NCI-H1105 (cell line): ENCODE data around the gene NUP214.
"Not testable (repeated sequence)": the region's sequence is repeated elsewhere in the genome, so short reads cannot be mapped to it uniquely, and the experiment has no call there.

Experiments used
- DNase-seq: peaks from one replicate; lab custom pipeline; 2025; lab: John Stamatoyannopoulos, UW

The NUP214 gene

DNA sequence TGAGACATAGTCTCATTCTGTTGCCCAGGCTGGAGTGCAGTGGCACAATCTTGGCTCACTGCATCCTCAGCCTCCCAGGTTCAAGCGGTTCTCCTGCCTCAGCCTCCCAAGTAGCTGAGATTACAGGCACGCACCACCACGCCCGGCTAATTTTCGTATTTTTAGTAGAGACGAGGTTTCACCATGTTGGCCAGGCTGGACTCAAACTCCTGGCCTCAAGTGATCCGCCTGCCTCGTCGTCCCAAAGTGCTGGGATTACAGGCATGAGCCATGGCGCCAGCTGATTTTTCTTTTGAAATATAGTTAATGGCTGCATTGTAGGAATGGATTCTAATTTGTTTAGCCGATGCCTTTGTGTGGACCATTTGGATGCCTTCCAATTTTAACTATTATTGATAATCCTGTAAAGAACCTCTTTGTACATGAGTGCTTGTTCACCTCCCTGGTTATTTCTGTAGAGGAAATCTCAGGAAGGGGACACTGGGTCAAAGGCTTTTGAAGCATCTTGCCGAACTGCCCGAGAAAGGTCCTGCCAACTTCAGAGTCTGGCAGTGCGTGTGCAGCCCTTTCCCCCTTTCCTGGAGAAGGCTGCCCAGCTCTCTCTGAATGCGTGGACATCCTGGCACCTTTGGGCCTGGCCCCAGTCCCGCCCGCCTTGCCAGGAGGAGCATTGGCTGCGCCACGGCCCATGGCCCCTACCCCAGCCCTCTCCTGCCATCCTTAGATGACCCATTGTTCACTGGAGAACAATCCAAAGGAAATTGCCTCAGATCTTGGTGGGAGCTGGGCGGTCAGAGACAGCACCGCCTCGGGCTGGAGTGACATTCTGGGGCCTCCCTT, 8.9 kb upstream of the NUP214 start:
- DNase-seq, result no peak

DNA sequence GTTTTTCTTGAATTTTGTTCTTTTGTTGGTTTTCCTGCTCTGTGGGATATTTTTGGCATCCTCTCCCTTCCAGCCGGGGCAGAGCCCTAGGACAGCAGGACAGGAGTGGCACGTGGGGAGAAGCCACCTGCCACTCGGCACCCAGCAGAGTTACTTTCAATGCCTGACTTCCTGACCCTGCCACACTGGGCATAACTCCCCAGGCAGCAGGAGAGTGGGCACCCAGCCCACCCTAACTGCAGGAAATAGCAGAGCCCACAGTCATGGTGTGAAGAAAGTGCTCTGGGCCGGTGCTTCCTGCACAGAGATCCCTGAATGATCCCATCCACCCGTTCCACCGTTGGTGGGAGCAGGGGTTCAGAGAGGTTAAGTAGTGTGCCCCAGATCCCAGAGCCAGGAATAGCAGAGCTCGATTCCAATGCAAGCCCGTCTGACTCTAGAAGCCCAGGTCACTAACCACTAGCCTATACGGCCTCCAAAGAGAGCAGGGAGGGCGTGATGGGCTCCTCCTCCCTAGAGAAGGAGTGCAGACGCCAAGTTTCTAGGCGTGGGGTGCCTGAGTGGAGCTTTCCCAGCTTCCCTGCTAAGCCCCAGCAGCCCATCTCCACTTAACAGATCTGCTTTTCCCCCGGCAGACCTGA, 8.1 kb upstream of the NUP214 start:
- no peak for DNase-seq

DNA sequence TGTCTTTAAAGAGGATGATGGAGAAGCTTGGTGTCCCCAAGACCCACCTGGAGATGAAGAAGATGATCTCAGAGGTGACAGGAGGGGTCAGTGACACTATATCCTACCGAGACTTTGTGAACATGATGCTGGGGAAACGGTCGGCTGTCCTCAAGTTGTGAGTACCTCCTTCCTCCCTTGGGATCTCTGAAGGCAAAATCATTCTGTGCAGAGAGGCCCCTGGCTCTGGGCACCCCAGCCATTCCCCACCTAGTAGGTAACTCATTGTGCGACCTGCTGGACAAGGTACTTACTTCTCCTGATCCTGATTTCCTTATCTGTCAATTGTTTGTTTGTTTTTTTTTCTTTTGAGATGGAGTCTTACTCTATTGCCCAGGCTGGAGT, 7.6 kb upstream of the NUP214 start:
- DNase-seq, result no peak

DNA sequence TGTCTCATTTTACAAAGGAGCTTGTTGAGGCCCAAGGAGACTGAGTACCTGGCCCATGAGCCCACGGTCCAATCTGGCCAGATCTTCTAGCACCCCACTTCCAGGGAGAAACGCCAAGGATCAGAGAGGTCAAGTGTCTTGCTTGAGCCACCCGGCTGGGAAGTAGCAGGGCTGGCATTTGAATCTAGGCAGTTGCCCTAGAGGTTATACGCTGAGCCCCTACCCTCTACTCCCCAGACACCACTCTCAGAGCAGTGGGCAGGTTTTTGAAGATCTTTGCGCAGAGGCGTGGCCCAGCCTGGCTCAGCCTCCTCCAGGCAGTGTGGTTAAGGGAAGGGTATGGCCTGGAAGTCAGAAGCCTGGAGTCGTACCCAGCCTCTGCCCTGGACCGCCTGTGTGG, 5.8 kb upstream of the NUP214 start:
- no peak for DNase-seq

DNA sequence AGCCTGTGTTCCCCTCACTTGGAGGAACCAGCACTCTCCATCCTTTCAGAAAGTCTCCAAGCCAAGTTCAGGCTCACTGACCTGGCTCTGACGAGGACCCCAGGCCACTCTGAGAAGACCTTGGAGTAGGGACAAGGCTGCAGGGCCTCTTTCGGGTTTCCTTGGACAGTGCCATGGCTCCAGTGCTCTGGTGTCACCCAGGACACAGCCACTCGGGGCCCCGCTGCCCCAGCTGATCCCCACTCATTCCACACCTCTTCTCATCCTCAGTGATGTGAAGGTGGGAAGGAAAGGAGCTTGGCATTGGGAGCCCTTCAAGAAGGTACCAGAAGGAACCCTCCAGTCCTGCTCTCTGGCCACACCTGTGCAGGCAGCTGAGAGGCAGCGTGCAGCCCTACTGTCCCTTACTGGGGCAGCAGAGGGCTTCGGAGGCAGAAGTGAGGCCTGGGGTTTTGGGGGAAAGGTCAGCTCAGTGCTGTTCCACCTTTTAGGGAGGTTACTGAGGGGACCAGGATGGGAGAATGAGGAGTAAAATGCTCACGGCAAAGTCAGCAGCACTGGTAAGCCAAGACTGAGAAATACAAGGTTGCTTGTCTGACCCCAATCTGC, 4.7 kb upstream of the NUP214 start:
- no peak for DNase-seq

DNA sequence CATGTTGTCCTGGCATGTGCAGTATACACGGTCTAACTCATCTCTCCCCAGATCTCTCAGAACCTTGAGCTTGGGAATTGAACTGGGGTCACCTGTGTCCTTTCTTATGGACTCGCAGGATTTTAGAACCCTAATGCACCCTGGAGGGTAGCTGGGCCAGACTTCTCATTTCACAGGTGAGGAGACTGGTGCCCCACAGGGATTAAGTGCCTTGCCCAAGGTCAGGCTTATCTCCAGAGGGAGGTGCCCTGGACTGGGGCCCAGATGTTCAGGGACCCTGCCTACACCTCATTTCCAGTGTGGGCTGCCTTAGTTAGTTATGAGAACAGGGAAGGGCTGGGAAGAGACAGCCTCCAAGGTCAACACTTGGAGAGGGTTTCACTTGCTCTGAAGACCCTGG, 4.0 kb upstream of the NUP214 start:
- DNase-seq, result no peak

DNA sequence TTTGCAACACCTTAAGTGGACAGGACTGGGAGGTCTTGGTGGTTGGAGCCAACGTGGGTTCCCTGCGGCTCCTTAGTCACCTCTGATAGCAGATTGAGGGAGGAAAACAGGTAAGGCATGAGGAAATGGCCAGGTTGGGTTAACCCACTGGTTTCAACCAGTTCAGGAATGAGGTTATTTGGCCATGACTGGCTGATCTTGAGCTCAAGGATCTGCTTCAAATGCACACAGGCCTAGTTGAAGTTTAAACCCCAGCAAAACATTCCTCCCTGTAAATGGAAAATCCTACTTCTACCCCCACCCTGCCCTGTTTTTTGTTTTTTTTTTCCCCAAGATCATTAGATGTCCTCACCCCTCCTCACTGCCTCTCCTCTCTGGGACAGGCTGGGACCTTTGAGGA, 3.2 kb upstream of the NUP214 start:
- DNase-seq, result no peak

DNA sequence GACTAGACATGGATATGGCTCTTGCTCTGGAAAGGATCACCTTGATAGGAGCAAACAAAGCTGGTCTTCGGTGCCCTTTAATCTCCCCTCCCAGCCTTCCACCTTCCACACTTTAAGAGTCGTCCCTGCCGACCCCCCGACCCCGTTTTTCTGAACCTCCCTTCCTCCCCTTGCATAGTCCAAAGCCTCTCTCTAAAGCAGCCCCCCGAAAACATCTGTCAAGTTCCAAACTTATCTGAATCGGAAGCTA, 423 bp upstream of the NUP214 start:
- no peak for DNase-seq

DNA sequence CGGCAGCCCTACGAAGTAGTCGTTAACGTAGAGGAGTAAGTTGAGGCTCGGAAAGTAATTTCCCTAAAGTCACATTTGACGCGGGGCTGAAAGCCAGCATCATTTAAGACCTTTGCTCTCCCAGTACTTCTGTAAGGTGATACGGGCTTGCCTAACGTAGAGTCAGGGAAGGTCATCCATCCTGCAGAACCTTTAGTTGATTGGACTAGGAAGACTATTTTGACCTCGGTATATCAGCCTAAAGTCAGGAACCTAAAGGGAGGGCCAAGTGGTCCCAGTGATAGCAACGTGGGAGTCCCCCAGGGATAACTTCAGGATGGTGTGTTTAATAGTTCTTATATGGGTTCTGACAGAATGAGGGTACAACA, 657 bp downstream of the NUP214 start:
- no peak for DNase-seq

DNA sequence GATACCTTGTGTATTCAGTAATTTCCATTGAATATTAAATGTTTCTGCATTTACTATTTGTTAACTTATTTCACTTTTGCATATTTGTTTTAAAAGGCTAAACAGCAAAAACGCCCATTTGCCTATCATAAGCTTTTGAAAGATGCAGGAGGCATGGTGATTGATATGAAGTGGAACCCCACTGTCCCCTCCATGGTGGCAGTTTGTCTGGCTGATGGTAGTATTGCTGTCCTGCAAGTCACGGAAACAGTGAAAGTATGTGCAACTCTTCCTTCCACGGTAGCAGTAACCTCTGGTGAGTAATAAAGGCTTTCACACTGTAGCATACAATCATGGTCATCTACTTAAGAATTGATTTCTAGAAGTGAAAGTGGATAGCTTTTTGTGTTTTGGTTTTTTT, 3.8 kb downstream of the NUP214 start:
- DNase-seq, result no peak

DNA sequence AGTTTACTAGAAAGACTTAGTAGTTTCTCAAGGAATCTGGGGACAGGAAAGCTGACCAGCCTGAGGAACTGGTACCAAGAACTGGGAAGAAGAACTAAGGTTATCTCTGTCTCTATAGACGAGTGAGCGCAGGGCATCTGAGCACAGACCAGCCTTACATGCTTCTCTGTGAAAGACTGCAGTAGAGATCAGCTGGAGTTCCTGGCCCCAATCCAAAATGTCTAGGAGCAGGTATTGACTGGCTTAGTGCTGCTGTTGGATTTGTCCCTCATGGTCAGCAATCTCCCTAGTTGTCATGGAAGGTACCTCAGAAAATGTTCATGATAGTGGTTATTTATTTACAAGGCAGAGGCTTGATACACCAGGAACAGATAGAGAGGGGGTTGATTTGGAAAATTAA, 13.3 kb downstream of the NUP214 start:
- no peak for DNase-seq

DNA sequence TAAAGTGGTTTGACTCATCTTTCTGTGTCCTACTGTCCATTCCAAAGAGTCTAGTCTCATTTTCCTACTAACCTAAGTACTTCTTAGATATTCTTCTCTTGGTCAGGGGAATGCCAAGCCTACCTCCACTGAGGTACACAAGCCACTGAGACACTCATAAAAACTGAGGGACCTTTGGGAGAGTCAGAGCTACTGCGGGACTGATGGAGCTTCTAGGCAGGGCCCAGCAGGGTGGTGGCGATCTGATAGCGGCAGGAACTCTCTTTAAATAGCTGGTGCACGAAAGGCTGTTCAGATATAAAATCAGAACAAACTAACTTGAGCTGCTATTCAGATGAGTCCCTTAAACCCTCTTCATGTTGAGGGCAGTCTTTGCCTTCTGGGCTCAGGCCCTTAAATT, 14.7 kb downstream of the NUP214 start:
- DNase-seq, result no peak

DNA sequence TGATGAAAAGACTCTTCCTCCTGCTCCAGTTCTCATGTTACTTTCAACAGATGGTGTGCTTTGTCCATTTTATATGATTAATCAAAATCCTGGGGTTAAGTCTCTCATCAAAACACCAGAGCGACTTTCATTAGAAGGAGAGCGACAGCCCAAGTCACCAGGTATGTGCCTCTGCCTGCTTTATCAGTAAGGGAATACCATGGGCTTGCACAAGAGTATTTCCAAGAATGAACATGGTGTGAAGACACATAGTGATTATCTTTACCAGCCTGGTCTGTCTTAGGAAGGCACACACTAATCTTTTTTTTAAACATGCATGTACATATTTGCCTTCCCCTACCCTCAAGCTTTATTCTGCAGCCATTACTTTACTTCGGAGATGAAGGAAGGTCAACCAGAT, 15.2 kb downstream of the NUP214 start:
- DNase-seq, result no peak

DNA sequence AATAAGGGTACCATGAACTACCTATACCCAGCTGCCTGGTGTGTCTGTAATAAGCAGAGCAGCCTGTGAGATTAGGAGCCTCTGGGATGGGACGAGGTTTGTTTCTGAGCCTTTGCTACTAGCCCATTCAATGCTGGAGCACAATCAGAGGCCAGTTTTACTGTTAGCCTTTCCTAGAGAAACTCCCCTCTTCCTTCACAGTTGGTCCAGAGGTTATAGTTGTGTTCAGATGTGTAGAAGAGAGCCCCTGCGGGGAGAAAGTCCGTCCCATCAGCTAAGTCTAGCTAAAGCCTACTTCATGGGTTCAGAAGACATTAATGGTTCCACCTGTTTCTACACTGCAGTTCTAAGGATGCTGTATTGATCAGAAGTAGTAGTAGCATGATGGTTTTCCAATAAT, 16.8 kb downstream of the NUP214 start:
- no peak for DNase-seq

DNA sequence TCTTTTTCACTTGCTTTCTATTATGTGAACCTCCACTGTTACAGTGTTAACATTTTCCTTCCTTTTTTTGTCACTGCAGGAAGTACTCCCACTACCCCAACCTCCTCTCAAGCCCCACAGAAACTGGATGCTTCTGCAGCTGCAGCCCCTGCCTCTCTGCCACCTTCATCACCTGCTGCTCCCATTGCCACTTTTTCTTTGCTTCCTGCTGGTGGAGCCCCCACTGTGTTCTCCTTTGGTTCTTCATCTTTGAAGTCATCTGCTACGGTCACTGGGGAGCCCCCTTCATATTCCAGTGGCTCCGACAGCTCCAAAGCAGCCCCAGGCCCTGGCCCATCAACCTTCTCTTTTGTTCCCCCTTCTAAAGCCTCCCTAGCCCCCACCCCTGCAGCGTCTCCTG, 18.8 kb downstream of the NUP214 start:
- DNase-seq, result no peak

DNA sequence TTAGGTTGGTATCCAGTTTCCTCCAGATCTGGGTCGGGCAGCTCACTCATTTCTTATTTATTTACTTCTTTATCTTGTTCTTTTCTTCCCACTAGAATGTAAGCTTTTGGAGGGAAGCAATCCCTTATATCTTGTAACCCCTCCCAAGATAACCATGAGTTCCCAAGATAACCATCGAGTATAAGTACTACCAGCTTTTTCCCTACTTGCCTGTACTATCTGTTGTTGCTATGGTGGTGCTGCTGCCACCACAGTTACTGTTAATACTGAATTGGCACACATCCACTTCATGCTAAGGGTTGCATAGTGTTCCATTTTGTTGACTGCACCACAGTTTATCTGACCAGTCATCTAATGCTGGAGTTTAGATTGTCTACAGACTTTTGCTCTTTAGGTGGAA, 19.9 kb downstream of the NUP214 start:
- no peak for DNase-seq

DNA sequence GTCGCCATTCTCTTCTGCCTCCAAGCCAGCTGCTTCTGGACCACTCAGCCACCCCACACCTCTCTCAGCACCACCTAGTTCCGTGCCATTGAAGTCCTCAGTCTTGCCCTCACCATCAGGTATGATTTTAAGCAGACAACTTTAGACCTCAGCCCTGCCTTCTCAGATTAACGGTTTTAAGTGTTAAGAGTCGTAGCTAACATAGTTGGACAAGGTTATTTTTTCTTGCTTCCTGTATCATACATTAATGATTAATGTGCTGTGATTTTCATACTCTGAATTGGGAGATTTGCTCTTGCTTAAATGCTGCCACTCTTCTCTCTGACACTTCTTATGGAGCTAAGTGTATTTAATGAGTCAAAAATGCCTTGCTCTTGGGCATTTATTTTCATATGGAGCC, 20.8 kb downstream of the NUP214 start:
- no peak for DNase-seq

DNA sequence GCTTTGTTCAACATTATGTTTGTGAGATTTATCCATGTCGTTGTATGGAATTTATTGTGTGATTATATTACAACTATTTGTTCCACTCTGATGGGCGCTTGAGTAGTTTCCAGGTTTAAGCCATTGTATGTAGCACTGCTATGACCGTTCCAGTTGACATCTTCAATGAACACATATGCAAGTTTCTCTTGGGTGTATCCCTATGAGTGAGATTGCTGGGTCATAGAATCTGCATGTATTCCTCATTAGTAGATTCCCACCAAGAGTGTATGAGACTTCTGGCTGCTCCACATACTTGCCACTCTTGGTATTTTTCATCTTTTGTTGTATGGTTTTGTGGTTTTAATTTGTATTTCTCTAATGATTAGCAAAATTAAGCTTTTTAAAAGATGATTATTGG, 22.9 kb downstream of the NUP214 start:
- no peak for DNase-seq

DNA sequence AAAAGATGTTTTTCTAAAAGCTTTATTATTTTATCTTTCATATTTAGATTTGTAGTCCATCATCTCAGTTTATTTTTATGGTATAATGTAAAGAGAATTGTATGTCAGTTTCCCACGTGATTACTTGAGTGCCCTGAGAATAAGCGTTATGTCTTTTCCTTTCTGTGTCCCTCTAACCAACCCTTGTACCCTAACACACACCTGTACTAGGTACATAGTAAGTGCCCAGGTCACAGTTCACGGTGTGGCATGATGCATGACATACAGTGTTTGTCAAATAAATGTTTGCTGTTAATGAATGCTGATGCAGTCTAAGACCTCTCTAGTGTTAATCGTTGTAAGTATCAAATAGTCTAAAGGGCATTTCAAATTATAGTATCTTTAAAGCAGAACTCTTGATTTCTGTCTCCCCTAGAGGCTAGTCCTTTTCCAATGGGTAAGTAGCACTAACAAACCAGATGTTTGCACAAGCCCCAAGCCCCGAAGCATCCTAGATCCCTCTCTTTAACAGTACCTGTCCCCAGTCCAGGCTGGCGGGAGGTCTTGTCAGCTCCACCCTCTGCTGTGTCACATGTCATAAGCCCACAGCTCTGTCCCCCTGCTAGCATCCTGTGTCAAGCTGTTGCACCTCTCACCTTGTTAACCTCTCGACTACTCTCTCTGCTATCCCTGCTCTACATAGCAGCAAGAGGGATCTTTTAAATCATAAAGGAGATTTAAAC, 23.7 kb downstream of the NUP214 start:
- no peak for DNase-seq

DNA sequence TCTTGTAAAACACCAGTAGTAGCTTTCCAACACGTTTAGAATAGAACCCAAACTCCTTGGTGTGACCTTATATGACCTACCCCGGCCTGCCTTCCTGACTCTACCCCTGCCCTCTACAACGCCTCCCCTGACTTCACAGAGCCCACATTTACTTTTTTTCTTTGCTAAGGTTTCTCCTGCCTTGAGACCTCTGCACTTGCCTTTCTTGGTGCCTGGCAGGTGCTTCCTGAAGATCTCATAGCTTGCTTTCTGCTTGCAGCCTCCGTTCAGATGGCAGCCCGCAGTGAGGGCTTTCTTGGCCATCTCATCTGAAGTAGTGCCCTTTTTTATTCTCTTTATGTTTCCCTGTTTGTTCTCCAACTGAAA, 24.3 kb downstream of the NUP214 start:
- DNase-seq, result no peak

DNA sequence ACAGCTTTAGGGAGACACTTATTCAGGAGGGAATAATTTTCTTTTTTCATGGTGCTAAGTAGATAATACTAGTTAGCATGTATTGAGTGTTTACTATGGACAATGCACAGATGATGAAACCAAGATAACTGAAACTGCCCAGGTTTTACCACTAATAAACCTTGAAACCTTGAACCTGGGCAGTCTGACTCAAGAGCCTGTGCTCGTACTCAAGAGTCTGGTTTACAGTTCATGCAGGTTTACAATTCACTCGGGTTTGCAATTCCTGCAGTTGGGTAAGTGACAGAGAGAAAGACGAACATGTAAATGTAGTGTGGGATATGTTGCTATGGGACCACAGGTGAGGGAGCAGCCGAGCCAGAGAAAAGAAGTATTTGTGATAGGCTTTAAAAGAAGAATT, 28.2 kb downstream of the NUP214 start:
- no peak for DNase-seq

DNA sequence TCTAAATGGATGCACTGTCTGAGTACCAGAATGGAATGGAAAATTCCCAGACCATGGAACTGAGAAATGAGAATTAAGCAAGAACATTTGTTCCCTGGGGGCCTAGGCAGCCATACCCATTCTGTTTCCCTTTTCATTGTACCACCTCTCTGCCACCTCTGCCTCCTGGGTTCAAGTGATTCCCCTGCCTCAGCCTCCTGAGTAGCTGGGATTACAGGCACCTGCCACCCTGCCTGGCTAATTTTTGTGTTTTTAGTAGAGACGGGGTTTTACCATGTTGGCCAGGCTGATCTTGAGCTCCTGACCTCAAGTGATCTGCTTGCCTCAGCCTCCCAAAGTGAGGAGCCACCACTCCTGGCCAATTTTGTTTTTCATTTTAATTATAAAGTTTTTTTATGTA, 33.3 kb downstream of the NUP214 start:
- not testable (repeated sequence) for DNase-seq

DNA sequence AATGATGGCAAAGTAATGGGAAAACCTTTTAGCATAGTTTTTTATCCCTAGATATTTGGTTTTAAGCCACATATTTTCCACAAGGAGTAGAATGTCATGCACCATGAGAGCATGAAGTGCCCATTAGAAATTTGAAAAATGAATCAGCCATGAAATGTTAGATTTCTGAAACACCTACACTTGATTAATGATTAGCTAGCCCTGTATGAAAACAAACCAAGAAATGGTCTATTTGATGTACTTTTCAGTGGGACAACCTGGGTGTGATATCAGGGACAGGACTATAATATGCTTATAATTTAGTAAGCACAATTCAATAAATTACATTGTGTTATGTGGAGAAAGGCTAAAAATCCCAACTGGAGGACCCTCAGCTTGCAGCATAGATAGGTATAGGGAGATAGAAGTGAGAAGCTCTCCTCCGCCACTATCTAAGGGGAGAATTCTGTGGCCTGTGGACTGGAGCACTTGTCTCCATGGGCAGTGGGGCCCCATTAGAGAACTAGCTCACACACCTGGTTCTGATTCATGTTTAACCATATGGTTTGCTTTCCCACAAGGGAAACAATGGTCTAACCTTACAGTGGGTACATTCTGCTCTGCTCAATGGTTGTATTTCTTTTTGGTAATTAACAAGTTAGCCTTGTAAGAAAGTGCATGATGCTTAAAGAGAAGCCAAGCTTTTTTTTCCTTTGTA, 35.2 kb downstream of the NUP214 start:
- no peak for DNase-seq
